Fibroblast of lung (primary cell): Measurements from ENCODE around the gene TM4SF1.

Experiments
- EZH2 ChIP-seq: IDR thresholded peaks from 2 replicates; pipeline ENCODE4 v1.5.1; 2012; ENCODE audit warnings: low read length, control low read depth, mild to moderate bottlenecking; ENCODE audit errors: missing control alignments
- TF ChIP-seq, protein P1 (sequence below), 2 donors: IDR thresholded peaks in 1 of 2; conservative IDR thresholded peaks in 1 of 2; 1 replicate in 1 of 2; 2 replicates in 1 of 2; pipeline ENCODE4 v1.5.1; 2011 to 2012; ENCODE audit warnings: low read length in 2 of 2, control low read depth in 1 of 2, inconsistent platforms in 1 of 2, low read depth in 1 of 2, mild to moderate bottlenecking in 1 of 2

GRCh38 chr3:149353581-149354184, 23.8 kb downstream of the TM4SF1 start:
- TF ChIP-seq, protein P1, sequence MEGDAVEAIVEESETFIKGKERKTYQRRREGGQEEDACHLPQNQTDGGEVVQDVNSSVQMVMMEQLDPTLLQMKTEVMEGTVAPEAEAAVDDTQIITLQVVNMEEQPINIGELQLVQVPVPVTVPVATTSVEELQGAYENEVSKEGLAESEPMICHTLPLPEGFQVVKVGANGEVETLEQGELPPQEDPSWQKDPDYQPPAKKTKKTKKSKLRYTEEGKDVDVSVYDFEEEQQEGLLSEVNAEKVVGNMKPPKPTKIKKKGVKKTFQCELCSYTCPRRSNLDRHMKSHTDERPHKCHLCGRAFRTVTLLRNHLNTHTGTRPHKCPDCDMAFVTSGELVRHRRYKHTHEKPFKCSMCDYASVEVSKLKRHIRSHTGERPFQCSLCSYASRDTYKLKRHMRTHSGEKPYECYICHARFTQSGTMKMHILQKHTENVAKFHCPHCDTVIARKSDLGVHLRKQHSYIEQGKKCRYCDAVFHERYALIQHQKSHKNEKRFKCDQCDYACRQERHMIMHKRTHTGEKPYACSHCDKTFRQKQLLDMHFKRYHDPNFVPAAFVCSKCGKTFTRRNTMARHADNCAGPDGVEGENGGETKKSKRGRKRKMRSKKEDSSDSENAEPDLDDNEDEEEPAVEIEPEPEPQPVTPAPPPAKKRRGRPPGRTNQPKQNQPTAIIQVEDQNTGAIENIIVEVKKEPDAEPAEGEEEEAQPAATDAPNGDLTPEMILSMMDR (conservative IDR thresholded peaks at IDR 0.05 in 1 of 2, IDR thresholded peaks at IDR 0.05 in 1 of 2; ENCODE audit: low read depth in 1 of 2, low read length in 2 of 2) = no peak
- TF ChIP-seq EZH2 = no peak
